A549 (cell line): ENCODE measurements around the gene ZNF664. TPM values are rescaled to one million over a fixed set of nuclear protein-coding genes. Genes with fewer than 3 reads are reported as not detected.

Source experiments
- ATAC-seq, 2 experiments: fragments of 200-7000 bp in 1 of 2; fragments of >200 bp in 1 of 2; cut with Nextera tagmentation in 1 of 2; cut with Tn5 transposase in 1 of 2; 3 replicates each; pipeline versions ENCODE4 v1.8.0 to v1.9.1; 2018 to 2020; ENCODE audit warnings: mild to moderate bottlenecking in 1 of 2, moderate library complexity in 1 of 2
- CTCF ChIA-PET: fragments of 300-600 bp; sonication (Branson Sonifier 250); formaldehyde crosslinking; extraction: SDS; loops from one replicate; lab custom pipeline; 2021; ENCODE audit warnings: antibody characterized with exemption, inconsistent platforms; lab: Yijun Ruan, JAX
- POLR2A ChIA-PET: fragments of 350-600 bp; formaldehyde crosslinking; extraction: SDS; loops from one replicate; lab custom pipeline; 2021; ENCODE audit warnings: antibody characterized with exemption, inconsistent platforms; lab: Yijun Ruan, JAX
- DNase-seq, 2 experiments: peaks; one replicate each; pipeline versions ENCODE4 v3.0.0 to v3.0.0-alpha.2; 2011 to 2016; ENCODE audit warnings: low read depth in 1 of 2, low spot score in 1 of 2
- FAIRE-seq: peaks from 2 replicates; lab custom pipeline; 2011; peaks lifted over from hg19 to GRCh38; lab: Jason Lieb, UNC
- H3K27ac ChIP-seq, 2 experiments: fragments of >200 bp; sonication (Bioruptor Twin); formaldehyde crosslinking; 3 replicates each; pipeline ENCODE4 v1.5.1; 2016 to 2017
- H3K4me1 ChIP-seq: fragments of >200 bp; sonication (Bioruptor Twin); formaldehyde crosslinking; 3 replicates; pipeline ENCODE4 v1.6.1; 2016
- H3K4me2 ChIP-seq: fragments of >200 bp; sonication (Bioruptor Twin); formaldehyde crosslinking; 3 replicates; pipeline ENCODE4 v1.6.1; 2016
- H3K4me3 ChIP-seq: fragments of >200 bp; sonication (Bioruptor Twin); formaldehyde crosslinking; 3 replicates; pipeline ENCODE4 v1.5.1; 2016
- H3K9me3 ChIP-seq: fragments of >200 bp; sonication (Bioruptor Twin); formaldehyde crosslinking; 3 replicates; pipeline ENCODE4 v1.6.1; 2016
- CEBPB ChIP-seq, 2 experiments: fragments of >200 bp in 1 of 2; sonication (Bioruptor Twin) in 1 of 2; formaldehyde crosslinking in 1 of 2; IDR thresholded peaks; 2 replicates each; pipeline ENCODE4 v1.6.1; 2012 to 2016
- CHD2 ChIP-seq: fragments of 150-350 bp; IDR thresholded peaks from 2 replicates; pipeline ENCODE4 v1.6.1; 2014; ENCODE audit warnings: low read length; ENCODE audit not compliant: partially characterized antibody
- CHD4 ChIP-seq: fragments of 200-600 bp; sonication (generic); IDR thresholded peaks from 2 replicates; pipeline ENCODE4 v1.6.1; 2016; ENCODE audit warnings: antibody characterized with exemption, mild to moderate bottlenecking, borderline replicate concordance
- EP300 ChIP-seq, 2 experiments: fragments of >200 bp; sonication (Bioruptor Twin); formaldehyde crosslinking; IDR thresholded peaks; 2 replicates in 1 of 2; 3 replicates in 1 of 2; pipeline ENCODE4 v1.6.1; 2016 to 2017
- ESRRA ChIP-seq: fragments of 150-350 bp; IDR thresholded peaks from 2 replicates; pipeline ENCODE4 v1.6.1; 2014; ENCODE audit warnings: mild to moderate bottlenecking, low read length, borderline replicate concordance
- FOSL2 ChIP-seq, 2 experiments: fragments of 450-650 bp in 1 of 2; fragments of >200 bp in 1 of 2; sonication (Bioruptor Twin) in 1 of 2; formaldehyde crosslinking; IDR thresholded peaks; 2 replicates each; pipeline versions ENCODE4 v1.5.0 to v1.6.1; 2016 to 2020; ENCODE audit warnings: mild to moderate bottlenecking in 1 of 2, moderate library complexity in 1 of 2
- HOXB13 ChIP-seq: fragments of 250-450 bp; sonication (Bioruptor Pico); IDR thresholded peaks from 2 replicates; pipeline ENCODE4 v1.5.0; 2020; ENCODE audit warnings: low read depth, mild to moderate bottlenecking, moderate library complexity
- HOXB5 ChIP-seq: fragments of 250-450 bp; sonication (Bioruptor Pico); IDR thresholded peaks from 2 replicates; pipeline ENCODE4 v1.5.0; 2020; ENCODE audit warnings: mild to moderate bottlenecking, moderate library complexity
- MAFK ChIP-seq: fragments of 450-650 bp; IDR thresholded peaks from 2 replicates; pipeline ENCODE4 v1.6.1; 2014; ENCODE audit not compliant: partially characterized antibody
- NR3C1 ChIP-seq: fragments of >200 bp; sonication (Bioruptor Twin); formaldehyde crosslinking; IDR thresholded peaks from 3 replicates; pipeline ENCODE4 v1.6.1; 2017
- PBX3 ChIP-seq: IDR thresholded peaks from 2 replicates; pipeline ENCODE4 v1.6.1; 2012
- PHF8 ChIP-seq: fragments of 200-600 bp; sonication (generic); IDR thresholded peaks from 2 replicates; pipeline ENCODE4 v1.6.1; 2016; ENCODE audit warnings: low read depth, mild to moderate bottlenecking, antibody characterized with exemption, moderate library complexity, borderline replicate concordance
- RAD21 ChIP-seq, 2 experiments: fragments of >200 bp in 1 of 2; sonication (Bioruptor Twin) in 1 of 2; formaldehyde crosslinking in 1 of 2; IDR thresholded peaks in 1 of 2; conservative IDR thresholded peaks in 1 of 2; 2 replicates in 1 of 2; 3 replicates in 1 of 2; pipeline ENCODE4 v1.6.1; 2012 to 2018; ENCODE audit warnings: inconsistent platforms in 1 of 2
- REST ChIP-seq: fragments of 200-600 bp; sonication (generic); IDR thresholded peaks from 2 replicates; pipeline ENCODE4 v1.6.1; 2016; ENCODE audit warnings: antibody characterized with exemption, mild to moderate bottlenecking, moderate library complexity
- SMC3 ChIP-seq: fragments of >200 bp; sonication (Bioruptor Twin); formaldehyde crosslinking; IDR thresholded peaks from 3 replicates; pipeline ENCODE4 v1.6.1; 2018; ENCODE audit warnings: inconsistent platforms
- TFCP2L1 ChIP-seq: fragments of 250-450 bp; sonication (Bioruptor Pico); IDR thresholded peaks from 2 replicates; pipeline ENCODE4 v1.5.0; 2021; ENCODE audit warnings: mild to moderate bottlenecking
- WGBS: methylation state at CpG from one replicate; pipeline ENCODE4 v1.1.6; 2017; ENCODE audit errors: missing lambda C conversion rate; 5-methylcytosine and 5-hydroxymethylcytosine counted together
- polyA plus RNA-seq, 4 experiments: library from polyadenylated mRNA; depleted of rRNA in 3 of 4; stranded (reverse); fragments of >200 nt; fragmentation: RNase III in 1 of 4; extraction: RNeasy Plus Mini Kit Qiagen cat#74134 plus additional on column Dnase treatment in 1 of 4; gene quantifications; 2 replicates in 3 of 4; 3 replicates in 1 of 4; pipeline ENCODE4 v1.2.3, GENCODE V29; 2011 to 2017
- TF ChIP-seq, protein P1 (sequence below): fragments of 450-650 bp; IDR thresholded peaks from 2 replicates; pipeline ENCODE4 v1.6.1; 2014; ENCODE audit warnings: antibody characterized with exemption
- TF ChIP-seq, protein P2 (sequence below): fragments of 250-450 bp; sonication (Bioruptor Pico); IDR thresholded peaks from 2 replicates; pipeline ENCODE4 v1.5.0; 2021; ENCODE audit warnings: mild to moderate bottlenecking, moderate library complexity, borderline replicate concordance

ZNF664 gene
- polyA plus RNA-seq, 2 of the 4 experiments (the other 2 are of a cell fraction), result 88.3 to 112 TPM

GRCh38 chr12:123950476-123951349, 22.3 kb upstream of the ZNF664 start:
- Histone ChIP-seq H3K4me1 (peaks cover 3% of the 10 kb centered on the region; the same call in 1 of the 3 replicates), H3K9me3 (no peaks in the 10 kb centered on the region), H3K4me2 (no peak overlapping the region), H3K27ac (no peak overlapping the region), H3K4me3 (no peak overlapping the region)
- FAIRE-seq (no peak), DNase-seq (no peak), ATAC-seq (no peak)
- WGBS, result 91% methylated on average over 15 of the region's 15 CpGs
- ChIA-PET POLR2A (no interaction called here), CTCF (interaction anchor here (0.6 kb wide), 1 partner anchor 18 kb away, joined by 3 read pairs; no protein-coding TSS in a partner anchor)
- TF ChIP-seq, protein P1, sequence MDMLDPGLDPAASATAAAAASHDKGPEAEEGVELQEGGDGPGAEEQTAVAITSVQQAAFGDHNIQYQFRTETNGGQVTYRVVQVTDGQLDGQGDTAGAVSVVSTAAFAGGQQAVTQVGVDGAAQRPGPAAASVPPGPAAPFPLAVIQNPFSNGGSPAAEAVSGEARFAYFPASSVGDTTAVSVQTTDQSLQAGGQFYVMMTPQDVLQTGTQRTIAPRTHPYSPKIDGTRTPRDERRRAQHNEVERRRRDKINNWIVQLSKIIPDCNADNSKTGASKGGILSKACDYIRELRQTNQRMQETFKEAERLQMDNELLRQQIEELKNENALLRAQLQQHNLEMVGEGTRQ, result no peak
- no peak for TF ChIP-seq HOXB5 (CRISPR knock-in tag)
- TF ChIP-seq REST, result no peak
- TF ChIP-seq PBX3, result no peak
- TF ChIP-seq TFCP2L1 (CRISPR knock-in tag), result no peak
- no peak for TF ChIP-seq FOSL2 (IDR thresholded peaks at IDR 0.05)
- no peak for TF ChIP-seq FOSL2 (CRISPR knock-in tag; IDR thresholded peaks at IDR 0.05)
- TF ChIP-seq SMC3, result no peak
- no peak for TF ChIP-seq EP300 (IDR thresholded peaks at IDR 0.05)
- TF ChIP-seq PHF8, result no peak
- no peak for TF ChIP-seq CHD4
- TF ChIP-seq HOXB13 (CRISPR knock-in tag), result no peak
- TF ChIP-seq, protein P2, sequence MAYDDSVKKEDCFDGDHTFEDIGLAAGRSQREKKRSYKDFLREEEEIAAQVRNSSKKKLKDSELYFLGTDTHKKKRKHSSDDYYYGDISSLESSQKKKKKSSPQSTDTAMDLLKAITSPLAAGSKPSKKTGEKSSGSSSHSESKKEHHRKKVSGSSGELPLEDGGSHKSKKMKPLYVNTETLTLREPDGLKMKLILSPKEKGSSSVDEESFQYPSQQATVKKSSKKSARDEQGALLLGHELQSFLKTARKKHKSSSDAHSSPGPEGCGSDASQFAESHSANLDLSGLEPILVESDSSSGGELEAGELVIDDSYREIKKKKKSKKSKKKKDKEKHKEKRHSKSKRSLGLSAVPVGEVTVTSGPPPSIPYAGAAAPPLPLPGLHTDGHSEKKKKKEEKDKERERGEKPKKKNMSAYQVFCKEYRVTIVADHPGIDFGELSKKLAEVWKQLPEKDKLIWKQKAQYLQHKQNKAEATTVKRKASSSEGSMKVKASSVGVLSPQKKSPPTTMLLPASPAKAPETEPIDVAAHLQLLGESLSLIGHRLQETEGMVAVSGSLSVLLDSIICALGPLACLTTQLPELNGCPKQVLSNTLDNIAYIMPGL (CRISPR knock-in tag), result no peak
- TF ChIP-seq CEBPB (IDR thresholded peaks at IDR 0.05), result no peak
- TF ChIP-seq MAFK, result no peak
- no peak for TF ChIP-seq ESRRA

DNA sequence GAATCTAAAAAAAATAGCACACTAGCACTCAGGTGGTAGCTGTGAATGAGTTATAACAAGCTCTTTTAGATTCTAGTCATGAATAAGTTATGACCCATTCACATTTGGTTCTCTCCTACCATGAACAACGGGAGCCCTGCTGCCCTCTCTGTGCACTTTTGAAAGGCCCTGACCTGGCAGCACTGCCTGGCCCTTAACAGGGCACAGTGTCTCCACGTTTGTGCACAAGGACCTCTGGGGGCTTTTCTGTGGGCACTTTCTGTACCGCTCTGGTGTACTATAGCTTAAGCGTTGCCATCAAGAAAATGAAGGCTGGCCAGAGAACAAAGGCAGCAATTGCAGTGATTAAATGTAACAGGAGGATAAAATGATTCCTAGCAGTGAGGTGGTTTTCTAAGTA, 21.5 kb upstream of the ZNF664 start:
- CTCF ChIA-PET, result interaction anchor here (0.6 kb wide), 1 partner anchor 18 kb away, joined by 3 read pairs; no protein-coding TSS in a partner anchor
- peaks cover 3% of the 10 kb centered on the region; the same call in 1 of the 3 replicates for H3K4me1 ChIP-seq
- H3K9me3 ChIP-seq, result no peaks in the 10 kb centered on the region
- no peak overlapping the region for H3K27ac ChIP-seq
- H3K4me2 ChIP-seq, result no peak overlapping the region
- ATAC-seq, result no peak
- no peak for DNase-seq
- H3K4me3 ChIP-seq, result no peak overlapping the region
- TF ChIP-seq REST, result no peak
- TF ChIP-seq EP300 (IDR thresholded peaks at IDR 0.05), result no peak
- TF ChIP-seq RAD21 (conservative IDR thresholded peaks at IDR 0.05 in 1 of 2, IDR thresholded peaks at IDR 0.05 in 1 of 2), result no peak
- TF ChIP-seq, protein P1, result no peak
- TF ChIP-seq, protein P2 (CRISPR knock-in tag), result no peak
- no peak for TF ChIP-seq CHD2
- no peak for TF ChIP-seq NR3C1
- FAIRE-seq, result no peak
- POLR2A ChIA-PET, result no interaction called here
- WGBS, result 86% methylated on average over 4 of the region's 4 CpGs
